A549 treated with dexamethasone at 1 μM for 4 hours (cell line): ENCODE data around the gene ZNF311. TPM values are rescaled to one million over a fixed set of nuclear protein-coding genes. Genes with fewer than 3 reads are reported as not detected.

Source experiments
- total RNA-seq: library from RNA; stranded (reverse); fragments of 200-300 nt; extraction: Qiagen RNA extraction; gene quantifications from 5 replicates; pipeline ENCODE4 v1.2.3, GENCODE V29; 2022

Gene ZNF311
- 0.14 to 0.18 TPM (median 0.15 TPM) in 5 replicates for total RNA-seq

DNA sequence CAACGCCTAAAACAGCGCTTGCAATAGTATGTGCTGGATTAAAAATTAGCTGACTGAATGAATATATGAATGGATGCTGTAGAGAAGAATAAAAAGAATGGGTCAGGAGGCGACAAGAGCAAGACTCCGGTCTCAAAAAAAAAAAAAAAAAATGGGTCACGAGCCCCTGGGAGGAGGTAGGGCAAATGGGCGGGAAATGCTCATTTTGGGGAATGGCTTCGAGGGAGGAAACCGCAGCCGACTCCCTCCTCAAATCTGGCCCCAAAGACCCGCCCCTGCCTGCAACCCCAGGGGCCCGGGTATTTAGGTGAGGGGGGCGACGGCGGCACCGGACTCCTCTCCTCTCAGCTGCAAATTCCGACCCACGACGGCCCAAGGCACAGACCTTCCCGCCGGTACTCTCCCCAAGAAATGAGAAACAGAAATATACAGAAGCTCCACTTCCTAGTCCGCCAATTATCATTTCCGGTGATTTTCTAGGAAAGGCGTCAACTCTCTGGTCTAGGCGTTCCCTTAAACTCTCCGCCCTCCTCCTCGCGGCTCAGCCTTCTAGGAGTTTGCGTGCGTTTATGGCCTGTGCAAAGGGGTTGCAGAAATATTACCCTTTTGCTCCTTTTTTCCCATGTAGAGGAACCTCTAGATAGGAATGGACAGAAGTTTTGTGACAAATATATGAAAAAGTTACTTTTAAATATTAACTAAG lies at the start of gene ZNF311:
TSS of gene ZNF311 (minus strand) at position 133 of the 703 bp plus-strand sequence. CDS start 1,361 bp downstream, outside the sequence.

DNA sequence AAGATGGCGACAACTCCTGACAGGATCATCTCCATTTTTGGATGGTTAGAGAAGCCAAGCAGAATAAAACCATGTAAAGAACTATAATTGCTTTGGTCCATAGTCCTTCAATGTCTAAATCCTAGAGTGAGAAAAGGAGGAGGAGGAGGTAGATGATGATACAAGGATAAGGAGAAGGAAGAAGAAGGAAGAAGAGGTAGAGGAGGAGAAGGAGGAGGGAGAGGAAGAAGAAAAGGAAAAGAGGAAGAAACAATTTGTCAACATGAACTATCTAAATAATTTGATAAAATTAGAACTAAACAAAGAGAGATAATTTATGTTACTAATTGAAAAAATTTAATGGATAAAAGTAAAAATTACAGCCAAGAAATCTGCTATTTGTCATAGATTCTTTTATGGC lies 40.0 kb upstream of the ZNF311 start, which contains the start of gene OR2W1:
TSS of gene OR2W1 (minus strand) at position 101 of the 400 bp plus-strand sequence. CDS start at position 101, 0 bp downstream.

Other genes with a start within 250 kb of the ZNF311 start
- 37.8 to 45.3 TPM (median 43.4 TPM) in 5 replicates for gene TRIM27, start 81.3 kb downstream of the ZNF311 start, total RNA-seq
- not detected in 5 replicates for gene OR2W1, start 39.9 kb upstream of the ZNF311 start, total RNA-seq
- not detected in 5 replicates for gene OR2B3, start 82.0 kb upstream of the ZNF311 start, total RNA-seq
- not detected in 5 replicates for gene OR2J1, start 94.2 kb upstream of the ZNF311 start, total RNA-seq
- not detected in 5 replicates for gene OR2J3, start 102.7 kb upstream of the ZNF311 start, total RNA-seq
- not detected in 5 replicates for gene OR2J2, start 165.6 kb upstream of the ZNF311 start, total RNA-seq